HG03442 (cell line): ENCODE data around the gene BOLA3.
"Not testable (repeated sequence)": the region's sequence is repeated elsewhere in the genome, so short reads cannot be mapped to it uniquely, and the experiment has no call there.

Experiments
- ATAC-seq: cut with Tn5 transposase; IDR thresholded peaks from one replicate; pipeline ENCODE4 v1.9.1; 2021; ENCODE audit warnings: mild to moderate bottlenecking, moderate library complexity; ENCODE audit not compliant: unreplicated experiment

Gene BOLA3

GRCh38 chr2:74105413-74105812 lies 42.3 kb downstream of the BOLA3 start:
- no peak for ATAC-seq

- ATAC-seq: no peak
These were observed 42.9 kb downstream of the BOLA3 start for GRCh38 chr2:74104839-74105238.

GRCh38 chr2:74103763-74104162 lies 43.9 kb downstream of the BOLA3 start:
- no peak for ATAC-seq

- no peak for ATAC-seq
These were observed 45.2 kb downstream of the BOLA3 start for GRCh38 chr2:74102516-74102915.

- ATAC-seq: no peak
These were observed 46.0 kb downstream of the BOLA3 start for GRCh38 chr2:74101574-74102300.

- no peak for ATAC-seq
These were observed 47.2 kb downstream of the BOLA3 start for GRCh38 chr2:74100254-74101216.

- no peak for ATAC-seq
These were observed 47.9 kb downstream of the BOLA3 start for GRCh38 chr2:74099835-74100234.

- ATAC-seq: no peak
These were observed 48.4 kb downstream of the BOLA3 start for GRCh38 chr2:74099271-74099670.

GRCh38 chr2:74097574-74097973 lies 50.1 kb downstream of the BOLA3 start:
- no peak for ATAC-seq

GRCh38 chr2:74096052-74096451 lies 51.7 kb downstream of the BOLA3 start:
- ATAC-seq: no peak

GRCh38 chr2:74095632-74096031 lies 52.1 kb downstream of the BOLA3 start:
- no peak for ATAC-seq

GRCh38 chr2:74094291-74094690 lies 53.4 kb downstream of the BOLA3 start:
- ATAC-seq: no peak

GRCh38 chr2:74093840-74094239 lies 53.9 kb downstream of the BOLA3 start:
- no peak for ATAC-seq

GRCh38 chr2:74093426-74093825 lies 54.3 kb downstream of the BOLA3 start:
- no peak for ATAC-seq

GRCh38 chr2:74092275-74092674 lies 55.4 kb downstream of the BOLA3 start:
- no peak for ATAC-seq

GRCh38 chr2:74091391-74091790 lies 56.3 kb downstream of the BOLA3 start:
- ATAC-seq: no peak

- ATAC-seq: no peak
These were observed 57.6 kb downstream of the BOLA3 start for GRCh38 chr2:74089816-74090745.

- ATAC-seq: not testable (repeated sequence)
These were observed 59.0 kb downstream of the BOLA3 start for GRCh38 chr2:74088676-74089075.

- ATAC-seq: no peak
These were observed 60.0 kb downstream of the BOLA3 start for GRCh38 chr2:74087696-74088095.

- no peak for ATAC-seq
These were observed 61.7 kb downstream of the BOLA3 start for GRCh38 chr2:74086021-74086420.
